IPS-NIHi7 (cell line): ENCODE measurements around the gene ITGB8.
"Not testable (repeated sequence)": the region's sequence is repeated elsewhere in the genome, so short reads cannot be mapped to it uniquely, and the experiment has no call there.

ENCODE experiments used
- DNase-seq: peaks from one replicate; pipeline ENCODE4 v3.0.0; 2012; ENCODE audit warnings: mixed read lengths; ENCODE audit errors: extremely low spot score

The ITGB8 gene

GRCh38 chr7:20330239-20330927, at the start of gene ITGB8:
Gene ITGB8 (plus strand): TSS chr7:20330900. CDS start chr7:20331807, 907 bp downstream.
- DNase-seq = peak; percentile 75

- DNase-seq = no peak
Measured at GRCh38 chr7:20282959-20283358, 47.7 kb upstream of the ITGB8 start.

DNA sequence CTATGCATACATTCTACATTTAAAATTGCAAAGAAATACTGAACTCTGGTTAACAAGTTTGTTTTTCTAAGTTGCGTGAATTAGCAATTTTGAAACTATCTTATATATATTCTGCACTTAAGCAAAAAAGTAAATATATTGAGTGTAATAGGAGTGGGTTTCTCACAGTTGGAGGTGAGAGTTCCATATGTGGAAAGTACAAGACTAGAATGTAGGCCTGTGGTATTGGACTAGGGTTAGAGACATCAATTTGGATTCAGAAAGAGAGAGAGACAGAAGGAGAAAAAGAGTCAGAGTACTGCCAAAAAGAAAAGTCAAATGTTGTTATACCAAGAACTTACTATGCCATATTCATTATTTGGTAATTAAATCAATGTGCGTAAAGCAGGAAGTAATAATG, 47.3 kb upstream of the ITGB8 start:
- no peak for DNase-seq

GRCh38 chr7:20284003-20284770, 46.5 kb upstream of the ITGB8 start:
- no peak for DNase-seq

- DNase-seq = no peak
Measured at GRCh38 chr7:20284771-20285143, 45.9 kb upstream of the ITGB8 start.

- DNase-seq = no peak
Measured at GRCh38 chr7:20287317-20287716, 43.4 kb upstream of the ITGB8 start.

- DNase-seq = no peak
Measured at GRCh38 chr7:20288036-20288435, 42.7 kb upstream of the ITGB8 start.

- DNase-seq = no peak
Measured at GRCh38 chr7:20290505-20291111, 40.1 kb upstream of the ITGB8 start.

DNA sequence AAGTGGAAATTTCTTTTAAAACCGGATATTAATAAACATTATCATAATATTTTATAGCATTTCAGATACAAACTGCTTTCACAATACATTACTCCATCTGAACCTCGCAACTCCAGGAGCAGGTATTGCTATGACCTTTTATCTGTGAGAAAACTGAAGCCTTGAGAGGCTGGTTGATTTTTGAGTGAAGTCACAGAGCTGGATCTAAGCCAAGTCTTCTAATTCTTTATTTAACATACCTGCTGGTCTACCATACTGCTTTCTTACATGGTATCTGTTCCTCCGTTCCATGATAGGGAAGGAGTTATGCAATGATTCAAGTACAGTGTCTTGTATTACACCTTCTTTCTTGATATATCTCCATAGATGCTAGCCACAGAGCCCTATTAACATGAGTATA, 37.4 kb upstream of the ITGB8 start:
- no peak for DNase-seq

DNA sequence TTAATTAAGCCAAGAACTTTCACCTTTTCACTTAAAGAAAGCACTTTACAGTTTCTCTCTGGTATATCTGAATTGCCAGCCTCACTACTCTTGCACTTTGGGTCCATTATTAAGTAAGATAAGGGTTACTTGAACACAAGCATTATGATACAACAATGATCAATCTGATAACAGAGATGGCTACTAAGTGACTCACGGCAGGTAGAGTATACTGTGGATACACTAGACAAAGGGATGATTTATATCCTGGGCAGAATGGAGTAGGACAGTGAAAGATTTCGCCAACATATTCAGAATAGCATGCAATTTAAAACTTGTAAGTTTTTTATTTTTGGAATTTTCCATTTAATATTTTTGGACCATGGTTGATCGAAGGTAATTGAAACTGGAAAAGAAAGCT, 34.3 kb upstream of the ITGB8 start:
- no peak for DNase-seq

DNA sequence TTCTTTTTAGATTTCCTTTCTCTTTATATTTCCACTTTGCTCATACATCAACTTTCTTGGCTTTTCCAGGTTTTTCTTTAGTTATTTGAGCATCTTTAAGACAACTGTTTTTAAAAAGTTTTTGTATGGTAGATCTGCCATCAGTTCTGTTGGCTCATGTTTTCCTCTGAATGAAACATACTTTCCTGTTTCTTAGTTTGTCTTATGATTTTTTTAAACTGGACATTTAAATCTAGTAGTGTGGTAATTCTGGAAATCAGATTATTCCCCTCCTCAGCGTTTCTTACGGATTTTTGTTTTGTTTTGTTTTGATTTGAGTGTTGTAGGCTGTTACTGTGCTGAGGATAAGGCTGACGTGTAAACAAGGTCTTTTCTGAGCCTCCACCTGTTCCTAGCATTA, 33.8 kb upstream of the ITGB8 start:
- DNase-seq = no peak

- no peak for DNase-seq
Measured at GRCh38 chr7:20298486-20298901, 32.2 kb upstream of the ITGB8 start.

GRCh38 chr7:20299145-20299544, 31.6 kb upstream of the ITGB8 start:
- DNase-seq = no peak

DNA sequence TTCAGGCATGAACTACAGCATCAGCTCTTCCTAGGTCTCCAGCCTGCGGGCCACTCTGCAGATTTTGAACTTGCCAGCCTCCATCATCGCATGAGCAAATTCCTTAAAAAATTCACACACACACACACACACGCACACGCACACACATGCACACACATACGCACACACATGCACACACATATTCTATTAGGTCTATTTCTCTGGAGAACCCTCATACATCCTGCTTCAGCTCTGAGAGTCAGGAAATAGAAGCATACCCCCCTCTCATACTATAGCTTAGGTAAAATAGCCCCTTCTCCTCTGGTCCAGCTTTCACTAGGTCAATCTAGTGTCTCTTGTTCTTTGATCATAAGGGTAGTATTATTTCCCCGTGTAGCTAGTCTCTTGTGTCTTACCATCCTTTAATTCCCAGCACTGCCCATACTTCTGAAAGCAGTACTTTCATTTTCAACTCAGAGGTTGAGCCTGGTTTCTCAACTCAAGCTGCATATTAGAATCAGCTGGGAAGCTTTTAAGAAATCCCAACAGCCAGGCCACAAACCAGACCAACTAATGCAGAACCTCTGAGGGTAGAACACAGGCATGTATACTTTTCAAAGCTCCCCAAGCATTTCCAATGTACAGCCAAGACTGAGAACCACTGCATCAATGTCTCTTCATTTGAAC, 30.9 kb upstream of the ITGB8 start:
- no peak for DNase-seq

- no peak for DNase-seq
Measured at GRCh38 chr7:20301311-20301939, 29.3 kb upstream of the ITGB8 start.

DNA sequence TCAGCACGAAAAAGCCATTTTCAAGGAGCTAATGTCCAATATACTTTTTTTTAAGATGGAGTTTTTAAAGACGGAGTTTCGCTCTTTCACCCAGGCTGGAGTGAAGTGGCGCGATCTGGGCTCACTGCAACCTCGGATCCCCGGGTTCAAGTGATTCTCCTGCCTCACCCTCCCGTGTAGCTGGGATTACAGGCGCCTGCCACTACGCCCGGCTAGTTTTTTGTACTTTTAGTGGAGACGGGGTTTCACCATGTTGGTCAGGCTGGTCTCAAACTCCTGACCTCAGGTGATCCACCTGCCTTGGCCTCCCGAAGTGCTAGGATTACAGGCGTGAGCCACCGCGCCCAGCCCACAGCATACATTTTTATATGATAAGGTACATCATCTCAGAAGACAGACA, 28.4 kb upstream of the ITGB8 start:
- DNase-seq = not testable (repeated sequence)

GRCh38 chr7:20302891-20303290, 27.8 kb upstream of the ITGB8 start:
- no peak for DNase-seq

DNA sequence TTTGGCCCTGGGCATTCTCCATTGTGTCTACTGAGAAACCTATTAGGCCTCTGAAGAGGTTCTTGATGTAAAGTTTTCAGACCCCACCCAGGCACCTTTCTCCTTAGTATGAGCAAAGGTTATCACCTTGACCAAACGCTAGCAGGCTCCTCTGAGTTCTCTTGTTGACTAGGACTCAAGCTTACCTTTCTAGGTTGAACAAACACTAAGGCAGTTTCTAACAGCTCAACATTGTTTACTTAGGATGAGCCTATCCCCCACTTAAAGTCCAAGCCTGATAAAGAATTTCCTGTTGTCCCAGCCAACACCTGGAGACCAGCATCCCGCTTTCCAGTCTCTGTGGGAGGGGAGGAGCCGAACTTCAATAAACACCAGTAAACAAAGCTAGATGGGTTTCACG, 26.3 kb upstream of the ITGB8 start:
- peak; percentile 8 for DNase-seq

- no peak for DNase-seq
Measured at GRCh38 chr7:20305726-20306125, 25.0 kb upstream of the ITGB8 start.

GRCh38 chr7:20306180-20306946, 24.3 kb upstream of the ITGB8 start:
- peak; percentile 25 for DNase-seq

GRCh38 chr7:20307119-20307518, 23.6 kb upstream of the ITGB8 start:
- DNase-seq = peak; percentile 15
